Fibroblast of villous mesenchyme (primary cell): ENCODE measurements around the gene SLC17A9. TPM values are rescaled to one million over a fixed set of nuclear protein-coding genes. Genes with fewer than 3 reads are reported as not detected.

Source experiments
- DNase-seq: peaks from one replicate; pipeline ENCODE4 v3.0.0-alpha.2; 2010; ENCODE audit warnings: low read depth
- H3K4me3 ChIP-seq: 2 replicates; pipeline ENCODE4 v1.5.1; 2011; ENCODE audit warnings: low read depth, mild to moderate bottlenecking, low read length
- CTCF ChIP-seq: IDR thresholded peaks from 2 replicates; pipeline ENCODE4 v1.5.1; 2012; ENCODE audit warnings: low read depth, mild to moderate bottlenecking, low read length; ENCODE audit not compliant: insufficient read depth
- total RNA-seq: library from RNA; depleted of rRNA; stranded (reverse); fragments of >200 nt; gene quantifications from 2 replicates; pipeline ENCODE4 v1.2.3, GENCODE V29; 2012

The SLC17A9 gene
- total RNA-seq, 1 donor, result 23.7 TPM

DNA sequence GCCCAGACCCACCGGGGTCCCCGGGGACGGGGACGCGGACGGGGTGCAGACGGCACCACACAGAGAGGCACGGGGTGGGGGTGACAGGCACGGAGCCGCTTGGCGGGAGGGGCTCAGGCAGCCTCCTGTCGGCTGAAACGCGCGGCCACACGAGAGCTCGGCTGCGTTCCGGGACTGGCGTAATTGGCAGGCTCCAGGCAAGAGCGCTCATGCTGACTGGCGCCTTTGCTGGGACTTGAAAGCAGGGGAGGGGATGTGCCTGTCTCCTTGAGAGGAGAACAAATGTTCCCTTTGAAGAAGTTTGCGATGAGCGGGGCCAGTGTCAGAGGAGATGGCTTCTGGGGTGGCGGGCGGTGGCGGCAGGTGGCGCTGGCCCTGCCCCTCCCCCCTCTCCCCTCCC is 28.5 kb downstream of the SLC17A9 start:
- no peak overlapping the region for H3K4me3 ChIP-seq
- no peak for TF ChIP-seq CTCF
- no peak for DNase-seq

DNA sequence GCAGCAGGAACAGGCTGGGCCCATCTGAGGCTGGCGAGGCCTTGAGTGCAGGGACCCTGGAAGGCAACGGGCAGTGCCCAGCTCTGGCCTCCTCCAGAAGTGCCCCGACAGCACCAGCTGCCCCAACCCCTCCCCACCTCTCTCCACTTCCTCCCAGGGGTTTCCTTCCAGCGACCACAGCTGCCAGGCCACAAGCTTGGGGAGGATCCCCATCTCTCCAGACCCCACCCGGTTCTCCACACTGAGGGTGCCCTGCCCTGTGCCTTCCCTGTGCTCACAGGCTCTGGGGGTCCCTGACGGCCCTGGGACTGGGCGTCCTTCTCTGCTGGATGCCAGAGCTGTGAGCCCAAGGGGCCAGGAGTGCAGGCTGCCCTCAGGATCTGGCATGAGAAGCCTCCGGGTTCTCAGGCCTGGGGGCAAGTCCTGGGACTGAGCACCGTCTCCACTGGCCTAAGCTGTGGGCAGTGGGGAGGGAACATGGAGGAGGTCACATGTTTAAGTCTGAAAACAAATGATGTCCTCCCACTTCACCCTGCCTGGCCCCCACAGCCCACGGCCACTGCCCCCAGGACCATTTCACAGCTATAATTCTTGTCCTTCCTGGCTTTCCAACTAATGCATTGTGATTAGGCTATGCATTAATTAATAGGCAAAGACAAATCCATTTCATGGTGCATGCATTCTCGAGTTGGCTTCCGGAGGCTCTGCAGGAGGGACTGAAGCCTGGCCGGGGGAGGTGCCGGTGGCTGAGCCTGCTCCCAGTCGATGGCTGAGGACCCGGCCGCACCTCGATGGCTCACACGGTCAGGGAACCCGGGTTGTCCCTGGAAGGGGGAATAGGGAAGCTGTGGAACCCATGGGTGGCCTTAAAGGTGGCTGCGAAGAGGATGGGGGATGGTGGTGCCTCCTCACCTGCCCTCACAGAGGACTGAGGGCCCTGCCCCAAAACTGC is 29.9 kb downstream of the SLC17A9 start:
- no peak overlapping the region for H3K4me3 ChIP-seq
- no peak for TF ChIP-seq CTCF
- DNase-seq, result no peak

DNA sequence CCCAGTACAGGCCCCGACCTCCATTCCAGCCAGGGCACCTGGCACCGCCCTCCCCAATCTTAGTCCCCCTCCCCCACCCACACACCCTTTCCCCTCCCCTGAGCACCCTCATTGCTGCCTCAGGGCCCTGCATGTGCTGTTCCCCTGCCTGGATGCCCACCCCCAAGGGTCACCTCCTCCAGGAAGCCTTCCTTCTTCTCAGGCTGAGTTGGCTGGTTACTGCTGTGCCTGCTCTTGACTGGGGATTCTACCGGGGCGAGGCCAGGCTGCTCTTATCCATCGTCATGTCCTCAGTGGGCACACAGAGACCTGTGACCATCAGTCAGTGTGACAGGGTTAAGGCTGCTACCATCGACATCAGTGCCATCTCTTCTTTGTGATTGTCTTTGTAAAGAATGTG is 30.7 kb downstream of the SLC17A9 start:
- no peak for TF ChIP-seq CTCF
- no peak for DNase-seq

DNA sequence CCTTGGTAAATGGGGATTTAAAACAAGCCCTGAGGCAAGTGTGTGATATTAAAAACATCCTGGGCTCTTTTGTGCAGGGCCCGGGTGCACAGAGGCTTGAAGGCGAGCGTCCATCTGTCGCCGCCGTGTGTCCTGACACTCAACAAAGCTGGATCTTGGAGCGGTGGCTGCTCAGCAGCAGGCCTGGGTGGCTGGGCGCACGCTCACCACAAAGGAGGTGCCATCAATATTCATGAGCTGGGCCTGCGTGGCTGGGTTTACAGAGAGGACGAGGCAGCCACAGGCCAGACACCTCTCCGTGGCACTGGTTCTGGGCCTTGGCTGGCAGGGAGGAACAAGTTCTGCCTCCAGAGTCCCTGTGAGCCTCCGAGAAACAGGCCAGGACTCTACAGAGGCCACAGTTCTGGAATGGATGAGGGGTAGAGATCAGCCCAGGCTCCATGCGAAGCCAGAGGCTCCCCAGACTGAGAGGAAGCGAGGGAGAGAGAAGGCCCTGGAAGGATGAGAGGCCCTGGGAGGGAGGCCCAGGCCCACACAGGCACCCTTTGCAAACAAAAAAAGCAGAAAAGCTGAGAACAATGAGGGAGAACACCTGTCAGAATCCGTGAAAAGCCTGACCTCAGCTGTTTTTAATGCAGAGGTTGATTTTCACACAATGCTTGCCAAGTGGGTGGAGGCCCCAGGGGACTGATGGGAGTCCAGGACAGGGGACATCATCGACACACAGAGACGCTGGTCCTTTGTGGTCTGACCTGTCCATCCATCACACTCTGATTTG is 32.3 kb downstream of the SLC17A9 start:
- no peak overlapping the region for H3K4me3 ChIP-seq
- no peak for DNase-seq
- TF ChIP-seq CTCF, result no peak

More for the DNA sequence above, 30.7 kb downstream of the SLC17A9 start:
- H3K4me3 ChIP-seq, result no peak overlapping the region

- no peak for DNase-seq
- TF ChIP-seq CTCF, result no peak
- no peak overlapping the region for H3K4me3 ChIP-seq
Measured at GRCh38 chr20:62985444-62985778, 32.9 kb downstream of the SLC17A9 start.

GRCh38 chr20:62986257-62986800 is 33.8 kb downstream of the SLC17A9 start:
- H3K4me3 ChIP-seq, result no peak overlapping the region
- no peak for DNase-seq
- no peak for TF ChIP-seq CTCF
